Vagina (tissue), 2 donors: ENCODE measurements around the gene IP6K1. TPM values are rescaled to one million over a fixed set of nuclear protein-coding genes. Genes with fewer than 3 reads are reported as not detected.
"Not testable (repeated sequence)": the region's sequence is repeated elsewhere in the genome, so short reads cannot be mapped to it uniquely, and the experiment has no call there.

Experiments used
- DNase-seq, 2 donors: peaks; one replicate each; pipeline ENCODE4 v3.0.0-alpha.2; 2017; ENCODE audit errors: extremely low spot score in 2 of 2
- H3K27ac ChIP-seq: fragments of 200-600 bp; sonication (generic); one replicate; pipeline ENCODE4 v1.5.1; 2019
- H3K27me3 ChIP-seq: fragments of 200-600 bp; sonication (generic); one replicate; pipeline ENCODE4 v1.5.1; 2019
- H3K36me3 ChIP-seq, 2 donors: fragments of 200-600 bp; sonication (generic); one replicate each; pipeline ENCODE4 v1.5.1; 2017 to 2019
- H3K4me1 ChIP-seq: fragments of 200-600 bp; sonication (generic); one replicate; pipeline ENCODE4 v1.5.1; 2019
- H3K4me3 ChIP-seq, 2 donors: fragments of 200-600 bp; sonication (generic); 1 replicate in 1 of 2; 2 replicates in 1 of 2; pipeline ENCODE4 v1.5.1; 2016 to 2019
- H3K9me3 ChIP-seq: fragments of 200-600 bp; sonication (generic); one replicate; pipeline ENCODE4 v1.5.1; 2019
- CTCF ChIP-seq, 3 experiments: fragments of 450-650 bp in 2 of 3; fragments of 200-600 bp in 1 of 3; sonication (generic) in 1 of 3; IDR thresholded peaks; one replicate each; pipeline ENCODE4 v1.5.1; 2017 to 2019; ENCODE audit warnings: antibody characterized with exemption in 3 of 3, mild to moderate bottlenecking in 2 of 3, moderate library complexity in 2 of 3
- POLR2A ChIP-seq, 2 donors: fragments of 450-650 bp; IDR thresholded peaks; one replicate each; pipeline ENCODE4 v1.6.1; 2017; ENCODE audit warnings: antibody characterized with exemption in 2 of 2, mild to moderate bottlenecking in 2 of 2, moderate library complexity in 2 of 2
- POLR2AphosphoS5 ChIP-seq, 2 donors: sonication (generic); formaldehyde crosslinking; IDR thresholded peaks; one replicate each; pipeline ENCODE4 v1.9.0; 2017; ENCODE audit warnings: antibody characterized with exemption in 2 of 2, mild to moderate bottlenecking in 2 of 2, low read depth in 1 of 2; ENCODE audit not compliant: insufficient read depth in 1 of 2
- intact Hi-C: fragments of 100-400 bp; cut with DNase I; formaldehyde crosslinking; loops from one replicate; pipeline ENCODE4 v1.15.1; 2023
- total RNA-seq: library from RNA; depleted of rRNA; stranded (reverse); fragments of >200 nt; gene quantifications from one replicate; pipeline ENCODE4 v1.2.3, GENCODE V29; 2016

Gene IP6K1
- total RNA-seq, 1 donor from 2014 or later: 46.2 TPM

- intact Hi-C loops: no loop called here
- DNase-seq: no peak
- no peaks in the 10 kb centered on the region for H3K4me1 ChIP-seq
- no peaks in the 10 kb centered on the region for H3K27me3 ChIP-seq
- no peak for TF ChIP-seq CTCF (IDR thresholded peaks at IDR 0.05)
- no peak for TF ChIP-seq POLR2A (IDR thresholded peaks at IDR 0.05)
- no peak for TF ChIP-seq POLR2AphosphoS5 (IDR thresholded peaks at IDR 0.05; ENCODE audit: insufficient read depth in 1 of 2, low read depth in 1 of 2)
- H3K4me3 ChIP-seq: no peak overlapping the region
- peaks cover 0 to 33% of the 10 kb centered on the region in 2 donors for H3K36me3 ChIP-seq
- H3K9me3 ChIP-seq: no peaks in the 10 kb centered on the region
- H3K27ac ChIP-seq: no peak overlapping the region
Observed at GRCh38 chr3:49699281-49699979, 86.9 kb downstream of the IP6K1 start.

- intact Hi-C loops: not testable (repeated sequence)
Observed at GRCh38 chr3:49695350-49696015, 90.9 kb downstream of the IP6K1 start.

GRCh38 chr3:49694409-49695070 is 91.8 kb downstream of the IP6K1 start:
- Histone ChIP-seq H3K36me3 (peaks cover 0 to 18% of the 10 kb centered on the region in 2 donors), H3K4me1 (peaks cover 25% of the 10 kb centered on the region)
- H3K27ac ChIP-seq, intact Hi-C loops, H3K9me3 ChIP-seq, H3K27me3 ChIP-seq, DNase-seq, H3K4me3 ChIP-seq: not testable (repeated sequence)

More at GRCh38 chr3:49695350-49696015, 90.9 kb downstream of the IP6K1 start:
- Histone ChIP-seq H3K4me1 (peaks cover 16% of the 10 kb centered on the region), H3K36me3 (peaks cover 0 to 18% of the 10 kb centered on the region in 2 donors)
- H3K27ac ChIP-seq, H3K4me3 ChIP-seq, H3K27me3 ChIP-seq, DNase-seq, H3K9me3 ChIP-seq: not testable (repeated sequence)

GRCh38 chr3:49691481-49691880 is 94.9 kb downstream of the IP6K1 start:
- H3K4me3 ChIP-seq, H3K27me3 ChIP-seq, H3K36me3 ChIP-seq, H3K27ac ChIP-seq, intact Hi-C loops, DNase-seq, H3K9me3 ChIP-seq: not testable (repeated sequence)
- peaks cover 46% of the 10 kb centered on the region for H3K4me1 ChIP-seq

- DNase-seq, intact Hi-C loops, H3K27me3 ChIP-seq, H3K4me3 ChIP-seq, H3K27ac ChIP-seq, H3K9me3 ChIP-seq, H3K36me3 ChIP-seq: not testable (repeated sequence)
- peaks cover 51% of the 10 kb centered on the region for H3K4me1 ChIP-seq
Observed at GRCh38 chr3:49690856-49691255, 95.5 kb downstream of the IP6K1 start.

- DNase-seq, intact Hi-C loops: not testable (repeated sequence)
Observed at GRCh38 chr3:49689908-49690624, 96.3 kb downstream of the IP6K1 start.

GRCh38 chr3:49689046-49689907 is 97.1 kb downstream of the IP6K1 start, which contains the start of the genes MST1 and RNF123:
TSS of gene MST1 (minus strand) at chr3:49689474. CDS start at chr3:49688691, 783 bp downstream.
TSS of gene RNF123 (plus strand) at chr3:49689557. CDS start at chr3:49691166, 1,609 bp downstream.
- Histone ChIP-seq H3K4me1 (peaks cover 51% of the 10 kb centered on the region), H3K27ac (peak within 1 kb of the TSS; percentile 83), H3K9me3 (no peaks in the 10 kb centered on the region), H3K4me3 (peak within 1 kb of the TSS; percentile 81 to 97), H3K27me3 (no peaks in the 10 kb centered on the region), H3K36me3 (peaks cover 0 to 2% of the 10 kb centered on the region in 2 donors)
- no peak for DNase-seq
- intact Hi-C loops: no loop called here
- TF ChIP-seq CTCF (IDR thresholded peaks at IDR 0.05) (peak in 2 of 3 experiments; percentile 14 to 51), POLR2AphosphoS5 (IDR thresholded peaks at IDR 0.05; ENCODE audit: insufficient read depth in 1 of 2, low read depth in 1 of 2) (peak; percentile 76 to 81), POLR2A (IDR thresholded peaks at IDR 0.05) (peak in 1 of 2 donors; percentile 27)

More at GRCh38 chr3:49689908-49690624, 96.3 kb downstream of the IP6K1 start:
- Histone ChIP-seq H3K27ac (peak overlapping the region; percentile 83), H3K4me3 (peak overlapping the region; percentile 81 to 97), H3K4me1 (peaks cover 51% of the 10 kb centered on the region)
- H3K9me3 ChIP-seq, H3K27me3 ChIP-seq, H3K36me3 ChIP-seq: not testable (repeated sequence)

- H3K36me3 ChIP-seq, H3K9me3 ChIP-seq, H3K27me3 ChIP-seq, DNase-seq, intact Hi-C loops: not testable (repeated sequence)
- Histone ChIP-seq H3K4me3 (peak overlapping the region; percentile 81 to 97), H3K4me1 (peaks cover 51% of the 10 kb centered on the region), H3K27ac (peak overlapping the region; percentile 83)
Observed at GRCh38 chr3:49688338-49689045, 97.8 kb downstream of the IP6K1 start.

- DNase-seq, H3K27ac ChIP-seq, H3K27me3 ChIP-seq, intact Hi-C loops, H3K4me3 ChIP-seq, H3K9me3 ChIP-seq: not testable (repeated sequence)
- Histone ChIP-seq H3K36me3 (peaks cover 0 to 15% of the 10 kb centered on the region in 2 donors), H3K4me1 (peaks cover 51% of the 10 kb centered on the region)
Observed at GRCh38 chr3:49687424-49687795, 98.9 kb downstream of the IP6K1 start.
